ENCODE results near the gene ATCAY.
"Not testable (repeated sequence)": the region's sequence is repeated elsewhere in the genome, so short reads cannot be mapped to it uniquely, and the experiment has no call there.

ATCAY gene

DNA sequence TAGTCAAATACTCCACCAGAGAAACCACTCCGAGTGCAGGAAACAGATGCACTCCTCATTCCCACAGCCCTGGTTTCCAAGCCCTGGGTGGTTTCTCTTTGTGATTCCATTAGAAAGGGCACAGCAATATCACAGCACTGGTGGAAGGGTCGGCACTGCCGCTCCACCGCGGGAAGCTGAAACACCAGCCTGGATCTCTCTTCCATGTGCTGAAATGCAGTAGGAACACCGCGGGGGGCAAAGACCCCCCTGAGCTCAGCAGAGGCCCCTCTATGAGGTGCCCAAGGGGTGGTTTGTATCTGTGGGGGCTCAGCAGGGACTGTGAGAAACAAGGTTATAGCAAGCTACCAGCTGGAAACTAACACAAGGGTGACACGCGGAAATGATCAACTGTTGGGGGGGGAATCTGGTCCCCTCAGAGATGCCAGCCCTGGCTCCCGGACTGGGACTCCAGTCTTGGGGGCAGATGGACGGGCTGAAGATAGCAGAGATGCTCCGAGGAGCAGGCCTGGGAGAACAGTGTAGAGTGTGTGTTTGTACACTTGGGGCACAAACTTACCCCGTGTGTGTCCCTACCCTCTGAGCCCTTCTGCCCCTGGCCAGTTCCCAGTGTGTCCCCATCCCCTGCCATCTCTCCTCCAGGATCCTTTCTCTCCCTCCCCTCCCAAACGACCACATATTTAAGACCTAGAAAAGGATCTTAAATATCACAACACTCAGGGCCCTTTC, 13.4 kb upstream of the ATCAY start:
- TF ChIP-seq, protein P1, sequence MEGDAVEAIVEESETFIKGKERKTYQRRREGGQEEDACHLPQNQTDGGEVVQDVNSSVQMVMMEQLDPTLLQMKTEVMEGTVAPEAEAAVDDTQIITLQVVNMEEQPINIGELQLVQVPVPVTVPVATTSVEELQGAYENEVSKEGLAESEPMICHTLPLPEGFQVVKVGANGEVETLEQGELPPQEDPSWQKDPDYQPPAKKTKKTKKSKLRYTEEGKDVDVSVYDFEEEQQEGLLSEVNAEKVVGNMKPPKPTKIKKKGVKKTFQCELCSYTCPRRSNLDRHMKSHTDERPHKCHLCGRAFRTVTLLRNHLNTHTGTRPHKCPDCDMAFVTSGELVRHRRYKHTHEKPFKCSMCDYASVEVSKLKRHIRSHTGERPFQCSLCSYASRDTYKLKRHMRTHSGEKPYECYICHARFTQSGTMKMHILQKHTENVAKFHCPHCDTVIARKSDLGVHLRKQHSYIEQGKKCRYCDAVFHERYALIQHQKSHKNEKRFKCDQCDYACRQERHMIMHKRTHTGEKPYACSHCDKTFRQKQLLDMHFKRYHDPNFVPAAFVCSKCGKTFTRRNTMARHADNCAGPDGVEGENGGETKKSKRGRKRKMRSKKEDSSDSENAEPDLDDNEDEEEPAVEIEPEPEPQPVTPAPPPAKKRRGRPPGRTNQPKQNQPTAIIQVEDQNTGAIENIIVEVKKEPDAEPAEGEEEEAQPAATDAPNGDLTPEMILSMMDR (conservative IDR thresholded peaks at IDR 0.05; ENCODE audit: low read depth, low read length): no peak
- H3K4me3 ChIP-seq (ENCODE audit: low read length): no peak overlapping the region
- no peak for DNase-seq (ENCODE audit: low read depth)

DNA sequence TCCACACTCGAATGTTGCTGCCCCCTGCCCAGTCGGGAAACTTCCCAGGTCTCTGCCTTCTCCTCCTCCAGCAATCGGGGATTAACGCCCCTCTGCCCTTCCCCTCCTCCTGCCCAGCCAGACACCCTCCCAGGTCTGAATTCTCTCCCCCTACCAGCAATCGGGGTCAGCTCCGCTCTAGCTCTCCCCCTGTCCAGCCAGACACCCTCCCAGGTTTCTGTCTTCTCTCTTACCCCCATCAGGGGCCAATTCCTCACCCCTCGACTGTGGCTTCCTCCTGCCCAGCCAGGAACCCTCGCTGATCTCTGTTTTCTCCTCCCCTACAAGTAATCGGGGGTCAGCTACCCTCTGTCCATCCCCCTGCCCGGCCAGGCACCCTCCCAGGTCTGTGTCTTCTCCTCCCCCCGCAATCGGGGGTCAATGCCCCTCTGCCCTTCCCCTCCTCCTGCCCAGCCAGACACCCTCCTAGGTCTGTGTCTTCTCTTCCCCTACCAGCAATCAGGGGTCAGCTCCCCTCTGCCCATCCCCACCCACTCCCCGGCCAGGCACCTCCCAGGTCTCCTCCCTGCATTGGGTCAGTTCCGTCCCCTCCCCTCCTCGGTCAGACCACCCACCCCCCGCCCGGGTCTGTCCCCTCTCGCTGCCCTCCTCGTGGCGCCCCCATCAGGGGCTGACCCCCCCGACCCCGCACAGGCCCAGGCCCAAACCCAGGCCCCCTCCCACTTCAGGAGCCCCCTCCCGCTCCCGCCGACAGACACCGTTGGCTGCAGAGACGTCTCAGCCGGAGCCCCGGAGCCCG, 12.3 kb upstream of the ATCAY start:
- no peak for DNase-seq (ENCODE audit: low read depth)
- H3K4me3 ChIP-seq (ENCODE audit: low read length): no peak overlapping the region
- TF ChIP-seq, protein P1 (conservative IDR thresholded peaks at IDR 0.05; ENCODE audit: low read depth, low read length): no peak

DNA sequence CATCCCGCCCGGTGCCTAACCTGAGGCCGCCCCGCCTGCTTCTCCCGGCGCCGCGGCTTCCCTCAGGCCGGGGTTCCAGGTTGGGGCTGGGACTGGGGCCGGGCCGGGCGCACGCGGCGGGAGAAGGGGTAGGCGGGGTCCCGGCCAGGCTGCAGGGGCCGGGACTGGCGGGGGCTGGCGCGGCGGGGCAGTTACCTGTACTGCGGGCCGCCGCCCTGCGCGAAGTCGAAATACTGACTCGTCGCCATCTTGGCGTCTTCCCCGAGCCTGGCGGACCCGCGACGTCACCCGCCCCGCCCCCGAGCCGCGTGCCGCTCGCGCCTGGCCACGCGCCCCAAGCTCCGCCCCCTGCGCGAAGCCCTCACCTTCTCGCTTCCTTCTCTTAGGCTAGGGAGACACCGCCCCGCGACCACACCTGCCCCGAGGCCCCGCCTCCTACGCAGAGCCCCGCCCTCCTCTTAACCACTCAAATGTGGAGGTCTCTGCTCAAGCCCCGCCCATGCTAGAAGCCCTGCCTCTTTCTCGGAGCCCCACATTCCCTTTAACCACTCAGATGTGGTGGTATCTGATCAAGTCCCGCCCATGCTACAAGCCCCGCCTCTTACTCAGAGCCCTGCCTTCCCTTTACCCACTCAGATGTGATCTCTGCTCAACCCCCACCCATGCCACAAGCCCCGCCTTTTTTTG, 11.6 kb upstream of the ATCAY start, which contains the start of gene ZFR2:
ZFR2 (minus strand) TSS at position 269 of the 687 bp plus-strand sequence; CDS start at position 248, 21 bp downstream.
- DNase-seq (ENCODE audit: low read depth): no peak

DNA sequence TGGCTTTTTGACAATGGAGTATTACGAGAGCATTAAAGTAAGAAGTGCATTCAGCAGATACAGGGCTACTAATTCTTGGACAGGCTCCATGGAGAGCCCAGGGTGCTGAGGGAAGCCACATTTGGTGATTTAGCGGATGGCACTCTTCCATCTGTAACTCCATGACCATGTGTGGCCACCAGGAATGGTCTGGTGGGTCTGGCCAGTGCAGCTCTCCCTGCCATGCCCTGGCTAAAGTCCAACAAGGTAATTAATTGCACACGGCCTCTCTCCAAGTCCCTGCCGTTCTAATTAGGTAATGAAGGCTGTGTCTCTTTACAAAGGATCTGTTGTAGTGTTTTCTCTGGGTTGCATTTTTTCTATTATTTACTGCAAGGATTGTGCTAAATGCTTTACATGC, 7.3 kb upstream of the ATCAY start:
- no peak overlapping the region for H3K4me3 ChIP-seq (ENCODE audit: low read length)
- DNase-seq (ENCODE audit: low read depth): no peak
- TF ChIP-seq, protein P1 (conservative IDR thresholded peaks at IDR 0.05; ENCODE audit: low read depth, low read length): no peak

More for the DNA sequence above, 11.6 kb upstream of the ATCAY start, which contains the start of gene ZFR2:
- TF ChIP-seq, protein P1 (conservative IDR thresholded peaks at IDR 0.05; ENCODE audit: low read depth, low read length): no peak
- H3K4me3 ChIP-seq (ENCODE audit: low read length): no peak within 1 kb of the TSS

DNA sequence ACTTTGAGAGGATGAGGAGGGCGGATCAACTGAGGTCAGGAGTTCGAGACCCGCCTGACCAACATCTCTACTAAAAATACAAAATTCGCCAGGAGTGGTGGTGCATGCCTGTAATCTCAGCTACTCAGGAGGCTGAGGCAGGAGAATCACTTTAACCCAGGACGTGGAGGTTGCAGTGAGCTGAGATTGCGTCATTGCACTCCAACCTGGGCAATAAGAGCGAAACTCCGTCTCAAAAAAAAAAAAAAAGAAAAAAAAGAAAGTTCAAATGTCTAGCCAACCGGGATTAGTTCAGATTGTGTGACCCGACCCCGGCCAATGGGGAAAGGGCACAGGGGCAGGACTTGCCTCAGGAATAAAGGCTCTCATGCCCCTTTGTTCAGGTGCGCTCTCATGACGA, 5.8 kb upstream of the ATCAY start:
- DNase-seq (ENCODE audit: low read depth); H3K4me3 ChIP-seq (ENCODE audit: low read length): not testable (repeated sequence)

DNA sequence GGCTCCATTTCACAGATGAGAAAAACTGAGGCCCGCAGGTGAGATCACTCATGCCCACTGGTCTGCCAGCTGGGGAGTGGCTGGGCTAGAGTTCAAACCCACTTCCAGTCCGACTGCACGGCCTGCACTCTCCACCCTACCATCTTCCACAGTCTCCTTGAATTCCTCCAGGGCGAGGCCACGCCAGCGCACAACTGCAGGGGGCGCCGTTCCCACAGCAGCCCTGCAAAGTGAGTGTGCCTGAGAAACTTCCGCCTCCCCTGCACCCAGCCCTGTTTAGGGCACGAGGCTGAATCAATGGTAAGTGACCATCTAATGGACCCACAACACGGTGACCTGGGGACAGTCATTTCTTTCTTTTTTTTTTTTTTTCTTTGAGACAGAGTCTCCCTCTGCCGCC, 829 bp upstream of the ATCAY start:
- H3K4me3 ChIP-seq (ENCODE audit: low read length): no peak overlapping the region
- no peak for DNase-seq (ENCODE audit: low read depth)
- TF ChIP-seq, protein P1 (conservative IDR thresholded peaks at IDR 0.05; ENCODE audit: low read depth, low read length): peak; percentile 11

All from retinal pigment epithelial cell (primary cell).